ENCODE data around the gene BTBD8.

BTBD8 gene

DNA sequence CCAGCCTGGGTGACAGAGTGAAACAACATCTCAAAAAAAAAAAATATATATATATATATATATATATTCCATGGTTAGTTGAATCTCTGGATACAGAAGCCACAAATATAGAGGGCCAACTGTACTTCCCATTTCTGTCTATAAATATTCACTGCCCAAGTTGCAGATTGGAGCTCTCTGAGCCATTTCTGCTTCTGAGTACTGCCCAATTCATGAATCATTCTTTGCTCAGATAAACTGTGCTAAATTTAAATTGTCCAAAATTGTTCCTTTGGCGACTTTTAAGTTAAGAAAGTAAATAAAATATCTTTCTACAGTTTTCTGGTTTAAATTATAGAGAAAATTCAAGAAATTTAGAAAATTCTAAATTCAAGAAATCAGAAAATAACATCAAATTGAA lies 114.4 kb downstream of the BTBD8 start:
- FAIRE-seq, result no peak

DNA sequence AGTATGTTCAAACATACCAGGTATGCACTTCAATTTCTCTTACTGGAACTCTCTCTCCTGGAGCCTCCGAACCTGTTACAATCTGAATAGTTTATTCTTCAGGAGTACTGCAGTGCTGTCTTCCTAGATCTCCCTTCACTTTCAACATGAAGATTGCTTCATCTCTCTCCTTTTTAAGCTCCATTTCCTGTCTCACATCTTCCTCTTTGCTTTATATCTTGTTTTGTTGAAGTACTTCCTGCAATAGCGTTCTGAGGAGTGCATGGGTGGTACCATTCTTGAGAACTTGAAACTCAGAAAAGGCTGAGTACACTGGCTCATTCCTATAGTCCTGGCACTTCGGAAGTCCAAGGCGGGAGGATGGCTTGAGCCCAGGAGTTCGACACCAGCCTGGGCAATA lies 121.8 kb downstream of the BTBD8 start:
- FAIRE-seq, result no peak

DNA sequence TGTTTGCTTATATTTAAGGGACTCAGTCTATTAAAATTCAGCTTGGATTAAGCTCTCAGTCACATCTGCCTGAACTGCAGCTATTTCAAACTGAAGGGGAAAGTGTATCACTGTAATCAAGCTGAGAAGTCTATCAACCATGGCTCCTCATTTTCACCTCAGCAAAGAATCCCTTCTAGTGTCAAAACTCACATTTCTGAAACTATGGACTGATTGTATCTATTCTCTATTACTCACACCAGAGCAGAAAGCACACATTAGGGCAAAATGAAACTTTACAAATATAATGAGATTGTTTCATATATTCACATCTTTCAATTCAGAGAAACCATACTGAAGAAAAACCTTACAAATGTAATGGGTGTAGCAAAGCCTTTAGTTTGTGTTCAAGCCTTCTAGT lies 123.0 kb downstream of the BTBD8 start:
- no peak for FAIRE-seq

DNA sequence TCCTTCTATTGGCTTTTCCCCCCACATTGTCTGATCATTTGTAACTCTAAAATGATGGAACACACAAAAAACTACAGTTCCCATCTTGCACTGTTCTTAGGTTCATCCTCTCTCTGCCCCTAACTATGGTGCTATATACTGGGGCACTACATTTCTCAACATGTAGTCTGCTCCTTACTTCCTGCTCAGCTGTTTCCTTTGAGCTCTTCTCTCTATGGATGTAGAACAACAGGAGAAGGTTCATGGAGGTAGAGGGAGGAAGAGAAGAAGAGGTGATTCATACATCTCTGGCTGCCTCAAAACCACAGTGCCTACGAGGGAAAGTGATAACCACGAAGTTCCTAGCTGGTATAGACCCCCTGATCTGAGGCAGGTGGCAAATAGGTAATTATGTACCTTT lies 130.6 kb downstream of the BTBD8 start:
- FAIRE-seq, result no peak

DNA sequence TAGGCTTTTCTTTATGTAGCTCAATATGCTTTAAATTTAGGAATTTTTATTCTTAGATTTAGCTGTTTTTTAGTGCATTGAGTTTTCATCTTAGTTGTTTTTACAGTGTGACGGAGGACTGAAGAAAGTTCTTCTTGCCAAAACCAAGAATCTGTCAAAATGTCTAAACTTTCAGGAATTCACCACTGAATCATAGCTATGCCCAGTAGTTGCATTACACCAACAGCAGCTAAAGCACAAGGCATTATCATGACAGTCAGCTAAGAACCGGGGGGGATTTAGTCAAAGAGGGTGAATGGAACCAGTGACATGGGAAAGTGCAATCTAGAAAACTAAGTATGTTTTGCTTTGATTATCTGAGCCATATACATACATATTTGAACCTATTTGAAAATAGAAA lies 131.0 kb downstream of the BTBD8 start:
- no peak for FAIRE-seq

DNA sequence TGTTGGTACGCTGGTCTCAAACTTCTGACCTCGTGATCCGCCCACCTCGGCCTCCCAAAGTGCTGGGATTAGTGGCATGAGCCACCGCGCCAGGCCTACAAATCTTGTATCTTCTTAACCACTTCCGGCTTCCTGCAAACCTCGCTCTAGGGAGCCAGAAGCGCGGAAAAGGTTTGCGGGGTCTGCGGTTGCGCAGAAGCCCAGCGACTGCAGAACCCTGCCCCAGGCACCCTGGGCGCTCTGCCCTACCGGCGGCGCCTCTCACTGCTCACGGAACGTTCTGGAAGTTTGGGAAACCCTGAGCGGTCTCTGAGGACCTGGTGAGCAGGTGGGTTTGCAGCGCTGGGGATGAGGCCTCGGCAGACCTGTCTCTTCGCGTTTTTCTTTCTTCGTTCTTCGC lies 137.6 kb downstream of the BTBD8 start, which contains the start of gene C1orf146:
TSS of gene C1orf146 (plus strand) at position 195 of the 400 bp plus-strand sequence. CDS start 13,506 bp downstream, outside the sequence.
- FAIRE-seq, result no peak

DNA sequence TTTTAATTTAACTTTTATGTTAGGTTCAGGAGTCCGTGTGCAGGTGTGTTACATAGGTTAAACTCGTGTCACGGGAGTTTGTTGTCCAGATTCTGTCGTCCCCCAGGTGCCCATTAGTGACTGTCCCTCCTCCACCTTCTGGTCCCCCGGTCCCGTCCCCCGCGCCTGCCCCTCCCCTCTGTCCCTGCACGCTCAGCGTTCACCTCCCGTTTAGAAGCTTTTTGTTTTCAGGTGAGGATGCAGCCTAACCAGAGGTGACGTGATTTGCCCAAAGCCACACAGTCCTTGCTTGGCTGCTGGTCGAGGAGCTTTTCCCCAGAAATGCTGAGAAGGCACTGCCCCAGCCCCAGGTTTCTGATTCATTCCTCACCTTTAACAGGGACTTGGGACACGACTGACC lies 138.4 kb downstream of the BTBD8 start:
- FAIRE-seq, result no peak

DNA sequence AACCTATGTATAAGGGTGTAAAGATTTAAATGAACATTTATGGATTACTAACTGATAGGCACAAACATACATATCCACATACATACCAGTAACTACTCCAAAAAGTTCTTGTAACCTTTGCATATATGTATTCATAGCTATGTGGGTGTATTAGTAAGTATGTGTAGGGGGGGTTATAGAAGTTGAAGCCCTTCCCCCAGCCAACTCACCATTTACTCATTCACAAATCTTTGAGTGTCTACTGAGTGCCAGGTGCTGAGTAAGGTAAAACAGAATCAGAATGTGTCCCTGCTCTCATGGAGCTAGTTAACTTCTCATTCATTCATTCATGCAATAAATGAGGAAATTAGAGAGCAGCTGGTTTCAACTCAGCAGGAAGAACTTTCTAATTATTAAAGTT lies 138.9 kb downstream of the BTBD8 start:
- no peak for FAIRE-seq

DNA sequence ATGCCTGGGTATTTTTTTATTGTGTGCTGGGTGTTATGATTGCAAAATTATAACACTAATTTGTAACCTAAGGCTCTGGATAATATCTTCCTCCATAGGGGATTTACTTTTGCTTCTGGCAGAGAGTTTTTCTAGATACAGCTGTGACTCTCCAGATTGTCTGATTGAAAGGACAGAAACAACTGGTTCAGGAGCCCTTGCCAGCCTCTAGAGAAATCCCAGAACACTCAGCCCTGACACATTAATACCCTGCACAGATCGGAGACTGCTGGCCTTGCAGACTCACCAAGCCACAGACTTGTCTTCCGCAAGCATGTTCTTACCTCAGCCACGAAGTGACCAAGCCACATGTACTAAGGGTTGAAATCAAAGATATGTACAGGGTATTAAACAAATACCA lies 148.3 kb downstream of the BTBD8 start:
- FAIRE-seq, result no peak

DNA sequence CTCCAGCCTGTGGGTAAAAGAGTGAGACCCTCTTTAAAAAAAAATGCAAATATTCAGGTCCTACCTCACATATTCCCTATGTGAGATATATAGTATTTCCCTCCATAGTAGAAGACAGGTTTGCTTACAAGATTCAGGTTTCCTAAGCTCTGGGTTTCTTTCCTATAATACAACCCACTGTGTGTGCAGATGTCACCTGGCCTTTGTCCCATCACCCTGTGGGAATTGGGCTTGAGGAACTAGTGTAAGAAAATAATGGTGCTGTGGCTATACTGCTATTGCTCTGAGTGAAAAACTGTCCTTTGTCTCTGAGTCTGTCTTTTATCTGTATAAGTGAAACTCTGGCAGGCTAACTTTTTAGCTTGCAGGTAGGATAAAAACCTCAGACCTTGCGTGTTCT lies 150.6 kb downstream of the BTBD8 start:
- no peak for FAIRE-seq

Measured in islet of Langerhans (tissue), 1 donor.